ENCODE results near the gene KRT2.

The KRT2 gene

GRCh38 chr12:52663420-52663819, 11.4 kb upstream of the KRT2 start:
- DNase-seq (ENCODE audit: low spot score), result no peak

- DNase-seq (ENCODE audit: low spot score), result no peak
Measured at GRCh38 chr12:52662918-52663229, 10.9 kb upstream of the KRT2 start.

- DNase-seq (ENCODE audit: low spot score), result no peak
Measured at GRCh38 chr12:52662093-52662917, 10.3 kb upstream of the KRT2 start.

GRCh38 chr12:52661668-52662067, 9.7 kb upstream of the KRT2 start:
- no peak for DNase-seq (ENCODE audit: low spot score)

- DNase-seq (ENCODE audit: low spot score), result no peak
Measured at GRCh38 chr12:52660934-52661499, 9.0 kb upstream of the KRT2 start.

- no peak for DNase-seq (ENCODE audit: low spot score)
Measured at GRCh38 chr12:52659951-52660350, 7.9 kb upstream of the KRT2 start.

- DNase-seq (ENCODE audit: low spot score), result no peak
Measured at GRCh38 chr12:52659395-52659794, 7.4 kb upstream of the KRT2 start.

GRCh38 chr12:52658196-52658595, 6.2 kb upstream of the KRT2 start:
- no peak for DNase-seq (ENCODE audit: low spot score)

- DNase-seq (ENCODE audit: low spot score), result no peak
Measured at GRCh38 chr12:52657250-52657902, 5.4 kb upstream of the KRT2 start.

GRCh38 chr12:52656616-52657015, 4.6 kb upstream of the KRT2 start:
- no peak for DNase-seq (ENCODE audit: low spot score)

- DNase-seq (ENCODE audit: low spot score), result no peak
Measured at GRCh38 chr12:52655720-52656124, 3.7 kb upstream of the KRT2 start.

- DNase-seq (ENCODE audit: low spot score), result no peak
Measured at GRCh38 chr12:52655251-52655650, 3.2 kb upstream of the KRT2 start.

- no peak for DNase-seq (ENCODE audit: low spot score)
Measured at GRCh38 chr12:52650520-52651081, 1.4 kb downstream of the KRT2 start.

GRCh38 chr12:52649066-52649465, 2.9 kb downstream of the KRT2 start:
- DNase-seq (ENCODE audit: low spot score), result no peak

- DNase-seq (ENCODE audit: low spot score), result no peak
Measured at GRCh38 chr12:52648012-52648550, 3.9 kb downstream of the KRT2 start.

- no peak for DNase-seq (ENCODE audit: low spot score)
Measured at GRCh38 chr12:52647601-52648000, 4.4 kb downstream of the KRT2 start.

- DNase-seq (ENCODE audit: low spot score), result no peak
Measured at GRCh38 chr12:52646613-52647012, 5.4 kb downstream of the KRT2 start.

GRCh38 chr12:52645982-52646381, 6.0 kb downstream of the KRT2 start:
- no peak for DNase-seq (ENCODE audit: low spot score)

- no peak for DNase-seq (ENCODE audit: low spot score)
Measured at GRCh38 chr12:52645120-52645761, 6.8 kb downstream of the KRT2 start.

- DNase-seq (ENCODE audit: low spot score), result no peak
Measured at GRCh38 chr12:52644078-52644415, 8.0 kb downstream of the KRT2 start.

- no peak for DNase-seq (ENCODE audit: low spot score)
Measured at GRCh38 chr12:52643233-52644077, 8.6 kb downstream of the KRT2 start.

GRCh38 chr12:52641468-52641867, 10.5 kb downstream of the KRT2 start:
- DNase-seq (ENCODE audit: low spot score), result no peak

Measured in NAMALWA (cell line).